Suprapubic skin (tissue), 4 donors: ENCODE data around the gene GADD45G.

Source experiments
- CTCF ChIP-seq, 2 donors: fragments of 200-600 bp in 1 of 2; fragments of 450-650 bp in 1 of 2; sonication (generic) in 1 of 2; IDR thresholded peaks; one replicate each; pipeline ENCODE4 v1.5.1; 2016 to 2019; ENCODE audit warnings: antibody characterized with exemption in 2 of 2, mild to moderate bottlenecking in 1 of 2, moderate library complexity in 1 of 2
- POLR2A ChIP-seq, 2 donors: fragments of 450-650 bp; IDR thresholded peaks; one replicate each; pipeline ENCODE4 v1.6.1; 2017; ENCODE audit warnings: antibody characterized with exemption in 2 of 2, mild to moderate bottlenecking in 2 of 2, moderate library complexity in 2 of 2
- POLR2AphosphoS5 ChIP-seq, 3 donors: sonication (generic); formaldehyde crosslinking; IDR thresholded peaks; one replicate each; pipeline ENCODE4 v1.6.1; 2017; ENCODE audit warnings: antibody characterized with exemption in 3 of 3

GRCh38 chr9:89654025-89654662, 49.3 kb downstream of the GADD45G start:
- TF ChIP-seq CTCF (IDR thresholded peaks at IDR 0.05) (no peak), POLR2AphosphoS5 (IDR thresholded peaks at IDR 0.05) (no peak), POLR2A (IDR thresholded peaks at IDR 0.05) (no peak)
